Myocyte (in vitro differentiated cells): ENCODE measurements around the gene VWA5B1. TPM values are rescaled to one million over a fixed set of nuclear protein-coding genes. Genes with fewer than 3 reads are reported as not detected.
"Not testable (repeated sequence)": the region's sequence is repeated elsewhere in the genome, so short reads cannot be mapped to it uniquely, and the experiment has no call there.

Experiments used
- DNase-seq: peaks from one replicate; pipeline ENCODE4 v3.0.0-alpha.2; 2012; ENCODE audit warnings: low read depth
- total RNA-seq: library from RNA; depleted of rRNA; stranded (reverse); fragments of >200 nt; gene quantifications from 2 replicates; pipeline ENCODE4 v1.2.3, GENCODE V29; 2014

Gene VWA5B1
- total RNA-seq, 1 donor from 2014 or later: not detected

GRCh38 chr1:20280906-20281305 is 9.8 kb upstream of the VWA5B1 start:
- DNase-seq: no peak

GRCh38 chr1:20281801-20282200 is 8.9 kb upstream of the VWA5B1 start:
- DNase-seq: peak; percentile 46

GRCh38 chr1:20282533-20282932 is 8.1 kb upstream of the VWA5B1 start:
- DNase-seq: no peak

DNA sequence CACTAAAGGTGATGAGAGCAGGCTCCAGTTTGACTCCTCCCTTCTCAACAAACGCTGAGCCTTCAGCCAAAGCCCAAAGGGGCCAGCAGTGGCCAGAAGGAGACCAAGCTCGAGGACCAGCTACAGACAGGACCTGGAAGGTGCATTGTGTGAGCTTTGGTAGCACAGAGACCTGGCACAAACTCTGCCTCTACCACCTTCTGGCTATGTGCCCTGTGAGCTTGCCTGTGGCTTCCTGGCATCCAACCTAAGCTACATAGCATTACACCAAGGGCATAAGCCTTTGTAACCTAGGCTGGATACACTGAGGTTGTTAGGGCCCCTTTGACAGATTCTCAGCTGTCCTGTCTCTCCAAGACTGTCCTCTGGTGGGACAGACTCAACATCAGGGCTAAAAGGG is 6.6 kb upstream of the VWA5B1 start:
- DNase-seq: no peak

DNA sequence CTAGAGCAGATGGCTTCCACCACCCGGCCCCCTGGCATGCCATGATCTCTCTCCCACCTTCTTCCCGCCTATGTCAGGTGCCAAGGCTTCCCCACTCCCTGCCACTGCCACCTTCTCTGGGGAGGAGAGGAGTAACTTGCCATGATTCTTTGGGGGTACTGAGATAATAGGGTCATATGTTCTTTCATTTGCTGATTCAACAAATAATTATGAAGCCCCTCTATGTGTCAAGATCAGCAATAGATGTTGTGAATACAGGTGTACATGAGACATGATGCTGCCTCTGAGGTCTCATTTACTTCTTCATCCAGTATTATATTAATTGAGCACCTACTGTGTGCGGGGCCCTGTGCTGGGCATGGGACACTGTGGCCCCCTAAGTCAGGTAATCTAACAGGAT is 6.0 kb upstream of the VWA5B1 start:
- no peak for DNase-seq

- no peak for DNase-seq
Observed at GRCh38 chr1:20285510-20285909, 5.2 kb upstream of the VWA5B1 start.

DNA sequence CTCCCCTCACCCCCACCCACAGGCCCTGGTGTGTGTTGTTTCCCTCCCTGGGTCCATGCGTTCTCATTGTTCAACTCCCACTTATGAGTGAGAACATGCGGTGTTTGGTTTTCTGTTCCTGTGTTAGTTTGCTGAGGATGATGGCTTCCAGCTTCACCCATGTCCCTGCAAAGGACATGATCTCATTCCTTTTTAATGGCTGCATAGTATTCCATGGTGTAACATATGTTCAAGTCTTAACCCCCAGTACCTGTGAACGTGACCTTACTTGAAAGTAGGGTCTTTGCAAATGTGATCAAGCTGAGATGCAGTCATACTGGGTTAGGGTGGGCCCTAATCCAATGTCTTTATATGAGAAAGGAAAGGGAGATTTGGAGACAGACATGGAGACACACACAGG is 3.0 kb upstream of the VWA5B1 start:
- not testable (repeated sequence) for DNase-seq

- DNase-seq: no peak
Observed at GRCh38 chr1:20291645-20292084, 990 bp downstream of the VWA5B1 start.

- DNase-seq: no peak
Observed at GRCh38 chr1:20298626-20299025, 8.0 kb downstream of the VWA5B1 start.

GRCh38 chr1:20301463-20302107 is 10.9 kb downstream of the VWA5B1 start:
- DNase-seq: no peak

GRCh38 chr1:20302108-20302471 is 11.4 kb downstream of the VWA5B1 start:
- no peak for DNase-seq

GRCh38 chr1:20307026-20307425 is 16.4 kb downstream of the VWA5B1 start:
- no peak for DNase-seq

- peak; percentile 37 for DNase-seq
Observed at GRCh38 chr1:20308569-20308968, 17.9 kb downstream of the VWA5B1 start.

GRCh38 chr1:20311289-20311688 is 20.6 kb downstream of the VWA5B1 start:
- no peak for DNase-seq

GRCh38 chr1:20312310-20312709 is 21.6 kb downstream of the VWA5B1 start:
- DNase-seq: no peak

DNA sequence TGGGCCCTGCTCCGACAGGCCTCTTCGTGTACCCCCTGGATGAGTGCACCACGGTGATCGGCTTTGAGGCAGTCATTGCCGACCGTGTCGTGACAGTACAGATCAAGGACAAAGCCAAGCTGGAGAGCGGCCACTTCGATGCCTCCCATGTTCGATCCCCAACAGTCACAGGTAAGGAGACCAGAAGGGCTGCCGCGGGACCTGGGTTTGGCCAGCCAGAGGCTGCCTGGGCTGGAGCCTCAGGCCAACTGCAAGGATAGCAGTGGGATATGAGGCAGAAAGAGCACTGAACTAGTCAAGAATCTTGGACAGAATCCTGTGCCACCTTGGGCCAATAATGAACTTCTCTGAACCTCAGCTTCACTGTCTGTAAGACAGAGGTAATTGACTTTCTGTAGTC is 22.1 kb downstream of the VWA5B1 start:
- no peak for DNase-seq

DNA sequence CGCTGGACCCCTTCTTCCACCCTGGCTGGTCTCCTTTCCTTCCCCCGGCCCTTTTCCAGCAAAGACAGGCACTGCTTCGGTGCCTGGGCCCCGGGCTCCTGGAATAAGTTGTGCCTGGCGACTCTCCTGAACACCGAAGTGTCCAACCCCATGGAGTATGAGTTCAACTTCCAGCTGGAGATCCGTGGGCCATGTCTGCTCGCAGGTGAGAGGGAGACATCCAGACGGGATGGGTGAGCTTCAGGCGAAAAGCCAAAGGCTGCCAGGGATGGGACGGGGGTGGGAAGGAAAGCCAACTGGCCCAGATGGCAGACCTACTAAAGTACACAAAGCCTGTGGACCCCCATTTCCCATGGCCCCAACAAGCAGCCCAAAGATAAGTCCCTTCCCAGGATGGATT is 26.8 kb downstream of the VWA5B1 start:
- DNase-seq: no peak

- no peak for DNase-seq
Observed at GRCh38 chr1:20318521-20318920, 27.8 kb downstream of the VWA5B1 start.

DNA sequence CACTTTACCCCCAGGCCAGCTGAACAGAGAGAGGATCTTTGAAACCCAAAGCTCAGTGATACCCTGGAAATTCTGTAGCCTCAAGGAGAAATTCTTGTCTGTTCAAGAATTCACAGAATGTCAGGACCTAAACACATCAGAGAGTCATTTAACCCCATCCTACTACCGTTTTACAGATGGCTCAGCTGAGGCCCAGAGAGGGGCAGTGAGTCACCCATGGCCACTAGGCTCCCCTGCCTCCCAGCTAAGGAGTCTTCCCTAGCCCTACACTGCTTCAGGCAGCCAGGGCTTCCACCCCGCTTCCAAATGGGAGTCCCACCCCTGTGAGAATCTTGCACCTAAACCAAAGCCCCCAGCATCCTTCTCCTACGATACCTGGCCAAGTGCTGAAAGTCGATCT is 28.3 kb downstream of the VWA5B1 start:
- DNase-seq: no peak

GRCh38 chr1:20319456-20320220 is 29.0 kb downstream of the VWA5B1 start:
- DNase-seq: no peak

- no peak for DNase-seq
Observed at GRCh38 chr1:20320704-20321103, 30.0 kb downstream of the VWA5B1 start.

DNA sequence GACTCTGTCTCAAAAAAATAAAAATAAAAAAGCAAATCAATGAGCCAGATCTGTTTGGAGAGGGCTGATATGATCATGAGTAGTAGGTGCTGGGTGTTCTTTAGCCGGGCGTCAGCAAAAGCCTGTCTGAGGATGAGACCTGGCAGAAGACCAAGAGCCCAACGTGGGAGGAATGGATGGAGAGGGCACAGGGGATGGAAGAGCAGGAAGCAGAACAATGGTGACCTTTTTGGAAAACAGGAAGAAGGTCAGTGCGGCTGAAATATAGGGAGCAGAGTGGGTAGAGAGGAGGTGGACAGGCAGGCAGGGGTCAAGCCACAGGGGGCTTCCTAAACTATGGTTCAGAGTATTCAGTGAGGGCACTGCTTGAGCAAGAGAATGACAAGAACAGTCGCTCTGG is 30.9 kb downstream of the VWA5B1 start:
- DNase-seq: no peak
